AG09319 (cell line): ENCODE results near the gene DGKI.

Experiments
- DNase-seq: peaks from one replicate; pipeline ENCODE4 v3.0.0-alpha.2; 2010; ENCODE audit warnings: low read depth; ENCODE audit errors: extremely low read depth
- TF ChIP-seq, protein P1 (sequence below): IDR thresholded peaks from 2 replicates; pipeline ENCODE4 v1.5.1; 2011; ENCODE audit warnings: low read depth, mild to moderate bottlenecking, inconsistent platforms, low read length, moderate library complexity

Gene DGKI

DNA sequence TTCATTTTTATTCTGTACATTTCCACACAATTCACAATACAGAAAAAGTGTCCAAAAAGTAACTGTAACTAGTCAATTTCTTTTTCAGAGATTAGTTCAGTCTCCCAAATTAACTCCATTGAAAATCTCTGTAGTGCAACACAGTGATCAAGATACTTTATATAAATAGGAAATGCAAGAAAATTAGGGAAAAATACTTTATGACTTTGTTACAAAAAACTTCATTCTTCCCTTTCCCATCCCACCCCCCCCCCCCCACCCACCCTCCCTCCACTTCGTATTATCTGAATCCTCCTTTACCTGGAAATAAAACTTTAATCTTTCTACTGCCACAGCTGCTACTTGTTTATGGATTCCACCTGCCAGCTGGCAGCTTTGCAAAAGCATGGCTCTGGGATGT lies 465.7 kb downstream of the DGKI start:
- TF ChIP-seq, protein P1, sequence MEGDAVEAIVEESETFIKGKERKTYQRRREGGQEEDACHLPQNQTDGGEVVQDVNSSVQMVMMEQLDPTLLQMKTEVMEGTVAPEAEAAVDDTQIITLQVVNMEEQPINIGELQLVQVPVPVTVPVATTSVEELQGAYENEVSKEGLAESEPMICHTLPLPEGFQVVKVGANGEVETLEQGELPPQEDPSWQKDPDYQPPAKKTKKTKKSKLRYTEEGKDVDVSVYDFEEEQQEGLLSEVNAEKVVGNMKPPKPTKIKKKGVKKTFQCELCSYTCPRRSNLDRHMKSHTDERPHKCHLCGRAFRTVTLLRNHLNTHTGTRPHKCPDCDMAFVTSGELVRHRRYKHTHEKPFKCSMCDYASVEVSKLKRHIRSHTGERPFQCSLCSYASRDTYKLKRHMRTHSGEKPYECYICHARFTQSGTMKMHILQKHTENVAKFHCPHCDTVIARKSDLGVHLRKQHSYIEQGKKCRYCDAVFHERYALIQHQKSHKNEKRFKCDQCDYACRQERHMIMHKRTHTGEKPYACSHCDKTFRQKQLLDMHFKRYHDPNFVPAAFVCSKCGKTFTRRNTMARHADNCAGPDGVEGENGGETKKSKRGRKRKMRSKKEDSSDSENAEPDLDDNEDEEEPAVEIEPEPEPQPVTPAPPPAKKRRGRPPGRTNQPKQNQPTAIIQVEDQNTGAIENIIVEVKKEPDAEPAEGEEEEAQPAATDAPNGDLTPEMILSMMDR: no peak
- DNase-seq: no peak

DNA sequence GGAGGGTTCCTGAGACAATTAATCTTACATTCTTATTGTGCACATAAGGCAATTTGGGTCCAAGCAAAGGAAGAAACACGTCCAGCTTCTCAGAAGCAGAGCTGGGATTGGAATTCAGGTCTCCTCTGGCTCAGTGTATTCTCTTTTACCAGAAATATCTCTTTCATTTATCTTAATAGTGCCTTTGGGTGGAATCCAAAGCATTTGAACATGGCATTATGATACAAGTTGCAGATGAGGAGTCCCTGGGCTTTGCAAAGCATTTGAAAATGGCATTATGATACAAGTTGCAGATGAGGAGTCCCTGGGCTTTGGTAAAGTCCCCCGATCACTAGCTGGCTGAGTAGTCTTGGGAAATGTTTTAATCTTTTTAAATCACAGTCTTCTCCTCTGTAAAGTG lies 473.3 kb downstream of the DGKI start:
- TF ChIP-seq, protein P1: no peak
- DNase-seq: no peak

DNA sequence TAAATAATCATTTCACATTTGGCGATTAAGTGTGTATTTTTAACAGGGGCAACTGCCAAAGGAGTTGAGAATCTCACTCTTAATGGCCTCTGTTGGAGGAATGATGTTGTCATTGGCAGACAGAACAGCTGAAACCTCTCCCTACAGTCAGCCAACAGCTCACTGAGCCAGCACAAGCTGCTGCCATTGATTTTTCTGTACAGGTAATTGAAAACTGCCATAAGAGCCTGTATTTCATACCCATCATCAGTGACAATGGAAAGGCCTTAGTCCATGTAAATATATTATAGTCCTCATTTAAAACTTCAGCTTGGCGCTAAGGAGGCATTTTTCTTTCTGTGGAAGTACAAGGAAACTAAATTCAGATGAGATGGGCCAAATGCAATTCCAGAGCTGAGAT lies 475.2 kb downstream of the DGKI start:
- TF ChIP-seq, protein P1: no peak

GRCh38 chr7:137366995-137367394 lies 479.8 kb downstream of the DGKI start:
- no peak for DNase-seq

More for the DNA sequence above, 475.2 kb downstream of the DGKI start:
- DNase-seq: no peak

GRCh38 chr7:137363683-137364082 lies 483.1 kb downstream of the DGKI start:
- TF ChIP-seq, protein P1: no peak
- DNase-seq: no peak

More at GRCh38 chr7:137366995-137367394, 479.8 kb downstream of the DGKI start:
- TF ChIP-seq, protein P1: no peak

- no peak for DNase-seq
- TF ChIP-seq, protein P1: no peak
These were observed 486.6 kb downstream of the DGKI start for GRCh38 chr7:137360087-137360679.

DNA sequence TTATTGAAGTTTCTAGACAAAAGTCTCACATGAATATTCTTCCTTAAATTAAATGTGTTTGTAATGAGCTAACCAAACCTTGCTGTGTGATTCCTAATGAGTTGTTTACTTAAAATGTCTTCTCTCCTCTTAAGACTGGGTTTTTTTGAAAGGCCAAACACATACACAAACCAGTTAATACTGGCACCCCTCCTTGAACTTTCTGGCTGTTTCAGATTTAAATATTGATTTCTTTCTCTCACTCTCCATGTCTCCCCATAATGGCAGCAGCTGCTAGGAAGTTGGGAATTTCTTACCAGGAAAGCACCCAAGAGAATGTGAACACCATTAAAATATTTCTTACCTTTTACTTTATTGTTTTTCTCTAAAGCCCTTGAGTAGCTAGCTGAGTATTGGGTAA lies 491.8 kb downstream of the DGKI start:
- no peak for DNase-seq
- TF ChIP-seq, protein P1: no peak
